ENCODE measurements around the gene SLC25A6. TPM values are rescaled to one million over a fixed set of nuclear protein-coding genes. Genes with fewer than 3 reads are reported as not detected.

The SLC25A6 gene
- polyA plus RNA-seq, 1 donor, result 611 TPM

DNA sequence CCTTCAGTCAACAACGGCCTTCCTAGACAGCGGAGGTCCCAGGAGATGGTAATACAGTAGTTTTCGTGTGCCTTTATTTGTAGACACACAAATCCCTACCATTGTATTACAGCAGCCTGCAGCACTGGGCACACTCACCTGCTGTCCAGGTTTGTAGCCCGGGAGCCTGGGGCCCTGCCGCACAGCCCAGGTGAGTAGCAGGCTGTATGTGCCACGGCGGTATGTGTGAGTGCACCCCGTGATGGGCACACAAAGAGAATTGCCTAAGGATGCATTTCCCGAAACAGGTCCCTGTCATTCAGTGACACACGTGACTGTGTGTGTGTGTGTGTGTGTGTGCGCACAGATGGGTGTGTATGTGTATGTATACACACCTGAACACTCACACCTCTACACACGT is 8.1 kb upstream of the SLC25A6 start:
- 100% methylated on average over 1 of the region's 12 CpGs for WGBS (ENCODE audit: insufficient coverage, low lambda C conversion rate)
- Histone ChIP-seq H3K9me3 (ENCODE audit: control insufficient read depth, low read depth, low read length) (no peaks in the 10 kb centered on the region), H3K4me3 (ENCODE audit: low read length) (no peak overlapping the region), H3K36me3 (ENCODE audit: control insufficient read depth, insufficient read depth, low read length) (peaks cover 42% of the 10 kb centered on the region), H3K27me3 (ENCODE audit: control insufficient read depth, insufficient read depth, low read length) (no peaks in the 10 kb centered on the region), H3K4me1 (ENCODE audit: control insufficient read depth, insufficient read depth, low read length) (no peaks in the 10 kb centered on the region), H3K27ac (ENCODE audit: low read length) (no peak overlapping the region)
- DNase-seq, result no peak

GRCh38 chrX:1398431-1399340 is 6.8 kb upstream of the SLC25A6 start:
- no peak for DNase-seq
- Histone ChIP-seq H3K27ac (ENCODE audit: low read length) (no peak overlapping the region), H3K27me3 (ENCODE audit: control insufficient read depth, insufficient read depth, low read length) (no peaks in the 10 kb centered on the region), H3K4me1 (ENCODE audit: control insufficient read depth, insufficient read depth, low read length) (no peaks in the 10 kb centered on the region), H3K36me3 (ENCODE audit: control insufficient read depth, insufficient read depth, low read length) (peaks cover 31% of the 10 kb centered on the region), H3K9me3 (ENCODE audit: control insufficient read depth, low read depth, low read length) (no peaks in the 10 kb centered on the region), H3K4me3 (ENCODE audit: low read length) (no peak overlapping the region)
- no CpG with 5 or more reads among the region's 29 CpGs for WGBS (ENCODE audit: insufficient coverage, low lambda C conversion rate)

DNA sequence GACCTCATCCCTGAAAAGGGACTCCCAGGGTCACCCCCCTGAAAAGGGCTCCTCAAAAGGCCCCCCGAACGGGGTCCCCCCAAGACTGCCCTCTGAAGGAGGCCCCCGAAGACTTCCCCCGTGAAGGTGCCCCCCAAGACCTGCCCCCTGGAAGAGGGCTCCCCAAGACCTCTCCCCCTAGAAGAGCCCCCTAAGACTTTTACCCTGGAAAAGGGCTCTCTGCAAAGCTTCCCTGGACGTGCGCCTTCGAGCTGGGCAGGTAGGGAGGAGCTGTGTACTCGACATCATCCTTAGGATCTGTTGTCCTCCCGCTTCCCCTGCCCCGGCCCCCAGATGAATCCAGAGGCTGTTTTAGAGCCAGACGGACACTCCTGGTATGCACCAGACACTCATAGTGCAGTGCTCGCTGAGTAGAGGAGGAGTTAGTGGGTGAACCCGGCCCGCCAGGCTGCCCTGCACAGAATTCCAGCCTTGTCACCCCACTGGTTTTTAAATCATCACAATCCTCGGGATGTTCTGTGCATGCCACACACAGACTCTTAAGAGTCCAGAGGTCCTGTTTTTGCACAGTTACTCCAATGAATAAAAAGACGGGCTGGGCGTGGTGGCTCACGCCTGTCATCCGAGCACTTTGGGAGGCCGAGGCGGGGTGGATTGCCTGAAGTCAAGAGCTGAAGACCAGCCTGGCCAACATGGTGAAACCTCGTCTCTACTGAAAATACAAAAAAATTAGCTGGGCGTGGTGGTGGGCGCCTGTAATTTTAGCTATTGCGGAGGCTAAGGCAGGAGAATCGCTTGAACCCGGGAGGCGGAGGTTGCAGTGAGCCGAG is 5.7 kb upstream of the SLC25A6 start:
- Histone ChIP-seq H3K4me1 (ENCODE audit: control insufficient read depth, insufficient read depth, low read length) (no peaks in the 10 kb centered on the region), H3K4me3 (ENCODE audit: low read length) (no peak overlapping the region), H3K27ac (ENCODE audit: low read length) (no peak overlapping the region), H3K27me3 (ENCODE audit: control insufficient read depth, insufficient read depth, low read length) (no peaks in the 10 kb centered on the region), H3K36me3 (ENCODE audit: control insufficient read depth, insufficient read depth, low read length) (peaks cover 23% of the 10 kb centered on the region), H3K9me3 (ENCODE audit: control insufficient read depth, low read depth, low read length) (no peaks in the 10 kb centered on the region)
- no CpG with 5 or more reads among the region's 29 CpGs for WGBS (ENCODE audit: insufficient coverage, low lambda C conversion rate)
- DNase-seq, result no peak

GRCh38 chrX:1397001-1397400 is 5.1 kb upstream of the SLC25A6 start:
- H3K36me3 ChIP-seq (ENCODE audit: control insufficient read depth, insufficient read depth, low read length), result peaks cover 23% of the 10 kb centered on the region
- H3K4me1 ChIP-seq (ENCODE audit: control insufficient read depth, insufficient read depth, low read length), result no peaks in the 10 kb centered on the region
- no peak for DNase-seq
- no CpG with 5 or more reads among the region's 15 CpGs for WGBS (ENCODE audit: insufficient coverage, low lambda C conversion rate)
- no peaks in the 10 kb centered on the region for H3K9me3 ChIP-seq (ENCODE audit: control insufficient read depth, low read depth, low read length)
- H3K27me3 ChIP-seq (ENCODE audit: control insufficient read depth, insufficient read depth, low read length), result no peaks in the 10 kb centered on the region
- no peak overlapping the region for H3K27ac ChIP-seq (ENCODE audit: low read length)
- no peak overlapping the region for H3K4me3 ChIP-seq (ENCODE audit: low read length)

- H3K36me3 ChIP-seq (ENCODE audit: control insufficient read depth, insufficient read depth, low read length), result peaks cover 19% of the 10 kb centered on the region
- no peak overlapping the region for H3K27ac ChIP-seq (ENCODE audit: low read length)
- peaks cover 1% of the 10 kb centered on the region for H3K4me1 ChIP-seq (ENCODE audit: control insufficient read depth, insufficient read depth, low read length)
- DNase-seq, result no peak
- H3K27me3 ChIP-seq (ENCODE audit: control insufficient read depth, insufficient read depth, low read length), result no peaks in the 10 kb centered on the region
- H3K9me3 ChIP-seq (ENCODE audit: control insufficient read depth, low read depth, low read length), result no peaks in the 10 kb centered on the region
- WGBS (ENCODE audit: insufficient coverage, low lambda C conversion rate), result 96% methylated on average over 4 of the region's 5 CpGs
- H3K4me3 ChIP-seq (ENCODE audit: low read length), result no peak overlapping the region
These were observed 3.8 kb upstream of the SLC25A6 start for GRCh38 chrX:1395646-1396216.

GRCh38 chrX:1394731-1395501 is 3.0 kb upstream of the SLC25A6 start:
- no peaks in the 10 kb centered on the region for H3K27me3 ChIP-seq (ENCODE audit: control insufficient read depth, insufficient read depth, low read length)
- no peaks in the 10 kb centered on the region for H3K9me3 ChIP-seq (ENCODE audit: control insufficient read depth, low read depth, low read length)
- no peak overlapping the region for H3K27ac ChIP-seq (ENCODE audit: low read length)
- no CpG with 5 or more reads among the region's 22 CpGs for WGBS (ENCODE audit: insufficient coverage, low lambda C conversion rate)
- no peak overlapping the region for H3K4me3 ChIP-seq (ENCODE audit: low read length)
- peaks cover 5% of the 10 kb centered on the region for H3K4me1 ChIP-seq (ENCODE audit: control insufficient read depth, insufficient read depth, low read length)
- no peak for DNase-seq
- H3K36me3 ChIP-seq (ENCODE audit: control insufficient read depth, insufficient read depth, low read length), result peaks cover 24% of the 10 kb centered on the region

- Histone ChIP-seq H3K27me3 (ENCODE audit: control insufficient read depth, insufficient read depth, low read length) (no peaks in the 10 kb centered on the region), H3K36me3 (ENCODE audit: control insufficient read depth, insufficient read depth, low read length) (peaks cover 31% of the 10 kb centered on the region), H3K4me1 (ENCODE audit: control insufficient read depth, insufficient read depth, low read length) (peaks cover 5% of the 10 kb centered on the region), H3K27ac (ENCODE audit: low read length) (no peak overlapping the region), H3K4me3 (ENCODE audit: low read length) (no peak overlapping the region), H3K9me3 (ENCODE audit: control insufficient read depth, low read depth, low read length) (peaks cover 6% of the 10 kb centered on the region)
- WGBS (ENCODE audit: insufficient coverage, low lambda C conversion rate), result 64% methylated on average over 12 of the region's 16 CpGs
- no peak for DNase-seq
These were observed 2.1 kb upstream of the SLC25A6 start for GRCh38 chrX:1393871-1394615.

- WGBS (ENCODE audit: insufficient coverage, low lambda C conversion rate), result 0% methylated on average over 2 of the region's 76 CpGs
- Histone ChIP-seq H3K4me3 (ENCODE audit: low read length) (peak overlapping the region; percentile 83), H3K27ac (ENCODE audit: low read length) (peak overlapping the region; percentile 97), H3K9me3 (ENCODE audit: control insufficient read depth, low read depth, low read length) (peaks cover 6% of the 10 kb centered on the region), H3K36me3 (ENCODE audit: control insufficient read depth, insufficient read depth, low read length) (peaks cover 39% of the 10 kb centered on the region), H3K4me1 (ENCODE audit: control insufficient read depth, insufficient read depth, low read length) (peaks cover 5% of the 10 kb centered on the region), H3K27me3 (ENCODE audit: control insufficient read depth, insufficient read depth, low read length) (no peaks in the 10 kb centered on the region)
- peak; percentile 63 to 92 for DNase-seq
These were observed 609 bp upstream of the SLC25A6 start for GRCh38 chrX:1392376-1393068.

GRCh38 chrX:1391370-1391706 is 575 bp downstream of the SLC25A6 start:
- Histone ChIP-seq H3K36me3 (ENCODE audit: control insufficient read depth, insufficient read depth, low read length) (peaks cover 48% of the 10 kb centered on the region), H3K4me1 (ENCODE audit: control insufficient read depth, insufficient read depth, low read length) (peaks cover 5% of the 10 kb centered on the region), H3K9me3 (ENCODE audit: control insufficient read depth, low read depth, low read length) (peaks cover 11% of the 10 kb centered on the region), H3K4me3 (ENCODE audit: low read length) (peak overlapping the region; percentile 100), H3K27ac (ENCODE audit: low read length) (no peak overlapping the region), H3K27me3 (ENCODE audit: control insufficient read depth, insufficient read depth, low read length) (no peaks in the 10 kb centered on the region)
- DNase-seq, result peak in 1 of 2 donors; percentile 94
- no CpG with 5 or more reads among the region's 19 CpGs for WGBS (ENCODE audit: insufficient coverage, low lambda C conversion rate)
